T-helper 2 cell treated with Interferon-gamma antibody and Interleukin-4, amounts not matched to agents 100 ng/mL and 5 ng/mL, for 36 hours (primary cell): ENCODE measurements around the gene CGNL1. TPM values are rescaled to one million over a fixed set of nuclear protein-coding genes. Genes with fewer than 3 reads are reported as not detected.

Source experiments
- intact Hi-C: fragments of 100-400 bp; cut with micrococcal nuclease; formaldehyde crosslinking; loops from one replicate; pipeline ENCODE4 v1.15.1; 2023
- total RNA-seq: library from RNA; stranded (reverse); gene quantifications from 2 replicates; pipeline ENCODE4 v1.2.3, GENCODE V29; 2022

CGNL1 gene
- total RNA-seq, 1 donor from 2014 or later = not detected

DNA sequence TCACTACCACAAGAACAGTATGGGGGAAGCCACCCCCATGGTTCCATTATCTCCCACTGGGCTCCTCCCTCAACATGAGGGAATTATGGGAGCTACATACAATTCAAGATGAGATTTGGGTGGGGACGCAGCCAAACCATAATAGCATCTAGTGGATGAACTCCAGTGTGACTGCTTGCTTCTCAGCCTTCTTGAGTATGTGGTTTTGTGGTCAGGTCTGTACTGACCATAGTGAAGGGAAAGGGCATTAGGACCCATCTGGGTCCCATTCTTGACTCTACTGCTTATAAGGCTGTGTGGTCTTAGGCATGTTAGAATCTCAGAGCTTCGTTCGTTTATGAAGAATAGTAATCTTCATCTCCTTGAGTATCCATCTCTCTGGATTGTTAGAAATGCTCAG lies 81.4 kb downstream of the CGNL1 start:
- intact Hi-C loops = no loop called here

DNA sequence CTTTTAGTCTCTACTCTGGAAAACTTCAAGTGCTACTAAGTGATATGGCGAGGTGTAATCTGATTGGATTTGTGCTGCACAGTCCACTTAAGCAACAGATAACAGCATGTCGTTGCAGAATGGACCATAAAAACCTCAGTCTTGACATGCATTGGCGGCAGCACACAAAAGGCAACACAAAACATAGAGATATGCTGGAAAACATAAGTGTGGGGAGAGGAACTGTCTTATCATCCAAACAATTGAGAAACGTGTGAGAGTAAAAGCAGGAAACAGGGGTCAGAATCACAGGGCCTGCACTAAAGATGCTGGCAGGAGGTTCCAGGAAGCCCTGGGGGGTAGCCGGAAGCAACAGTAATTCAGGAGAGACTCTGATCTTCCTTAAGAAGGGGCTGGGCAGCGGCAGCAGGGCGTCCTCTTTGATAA lies 82.1 kb downstream of the CGNL1 start:
- intact Hi-C loops = no loop called here

DNA sequence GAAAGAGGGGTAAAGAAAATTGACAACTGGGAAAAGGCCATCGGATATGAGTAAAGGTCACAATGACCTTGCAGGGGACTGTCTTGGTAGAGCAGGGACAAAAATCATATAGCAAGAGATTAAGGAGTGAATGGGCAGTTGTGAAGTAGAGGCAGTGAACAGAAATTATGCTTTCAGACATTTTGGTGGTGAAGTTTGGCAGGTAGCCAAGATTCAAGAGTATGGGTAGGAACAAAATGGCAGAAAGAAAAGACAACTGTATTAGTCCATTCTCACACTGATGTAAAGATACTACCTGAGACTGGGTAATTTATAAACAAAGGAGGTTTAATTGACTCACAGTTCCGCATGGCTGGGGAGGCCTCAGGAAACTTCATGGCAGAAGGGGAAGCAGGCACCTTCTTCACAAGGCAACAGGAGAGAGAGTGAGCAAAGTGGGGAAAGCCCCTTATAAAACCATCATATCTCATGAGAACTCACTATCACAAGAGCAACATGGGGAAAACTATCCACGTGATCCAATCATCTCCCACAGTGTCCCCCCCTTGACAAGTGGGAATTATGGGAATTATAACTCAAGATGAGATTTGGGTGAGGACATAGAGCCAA lies 84.0 kb downstream of the CGNL1 start:
- intact Hi-C loops = no loop called here

DNA sequence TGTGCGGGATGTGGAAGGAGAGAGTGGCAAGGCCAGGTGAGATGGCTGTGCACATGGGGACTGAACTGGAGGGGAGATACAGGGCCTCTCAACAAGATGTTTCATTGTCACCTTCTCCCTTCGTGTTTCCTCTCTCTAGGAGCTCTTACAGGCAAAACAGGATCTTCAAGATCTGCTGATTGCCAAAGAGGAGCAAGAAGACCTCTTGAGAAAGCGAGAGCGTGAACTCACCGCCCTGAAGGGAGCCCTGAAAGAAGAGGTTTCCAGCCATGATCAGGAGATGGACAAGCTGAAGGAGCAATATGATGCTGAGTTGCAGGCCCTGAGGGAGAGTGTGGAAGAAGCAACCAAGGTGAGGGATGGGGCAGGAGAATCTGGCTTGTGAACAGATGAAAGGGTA lies 85.2 kb downstream of the CGNL1 start:
- intact Hi-C loops = no loop called here

DNA sequence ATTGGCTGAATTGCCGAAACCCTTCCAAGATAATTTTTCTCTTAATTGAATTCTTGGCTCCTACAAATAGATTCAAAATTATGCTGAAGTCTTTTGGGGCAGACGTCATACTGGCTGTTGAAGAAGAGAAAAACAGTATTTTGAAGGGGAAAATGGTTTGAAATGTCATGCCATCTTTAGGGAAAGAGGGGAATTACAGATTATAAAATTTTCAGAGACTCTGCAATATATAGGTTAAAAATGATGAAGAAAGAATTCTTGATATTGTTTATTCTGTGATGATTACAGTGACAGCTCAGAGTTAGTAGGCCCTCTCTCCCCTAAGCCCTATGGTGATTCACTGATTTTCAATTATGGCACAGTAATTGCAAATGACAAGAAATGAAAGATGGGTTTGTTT lies 86.1 kb downstream of the CGNL1 start:
- intact Hi-C loops = no loop called here

DNA sequence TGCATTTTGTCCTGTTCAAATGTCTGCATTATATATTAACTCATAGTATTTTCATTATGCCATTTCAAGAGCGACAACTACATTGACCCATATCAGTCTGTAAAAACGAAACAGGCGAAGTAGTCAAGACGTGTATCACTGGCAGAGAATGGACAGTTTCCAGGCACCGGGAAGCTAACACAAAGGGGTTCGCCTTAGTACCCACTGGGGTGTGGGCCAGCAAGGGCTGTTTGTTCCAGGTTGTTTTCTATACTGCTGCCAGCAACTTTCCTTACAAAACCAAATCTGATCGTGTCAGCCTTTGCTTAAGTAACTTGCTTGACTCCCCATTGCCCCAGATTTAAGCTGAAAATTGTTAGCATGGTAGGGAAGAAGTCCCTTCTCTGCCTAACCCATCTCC lies 87.1 kb downstream of the CGNL1 start:
- intact Hi-C loops = no loop called here

DNA sequence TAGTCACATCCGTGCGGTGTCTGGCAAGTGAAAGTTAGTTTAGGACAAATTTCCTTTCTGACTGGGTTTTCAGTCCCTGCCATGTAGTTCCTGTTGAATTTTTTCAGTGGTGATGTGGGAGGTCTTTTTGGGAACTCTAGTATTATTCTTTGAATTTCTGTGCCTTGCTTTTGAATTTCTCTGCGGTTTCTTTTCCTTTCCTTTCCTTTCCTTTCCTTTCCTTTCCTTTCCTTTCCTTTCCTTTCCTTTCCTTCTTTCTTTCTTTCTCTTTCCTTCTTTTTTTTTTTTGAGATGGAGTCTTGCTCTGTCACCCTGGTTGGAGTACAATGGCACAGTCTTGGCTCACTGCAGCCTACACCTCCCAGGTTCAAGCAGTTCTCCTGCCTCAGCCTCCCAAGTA lies 88.2 kb downstream of the CGNL1 start:
- intact Hi-C loops = no loop called here

DNA sequence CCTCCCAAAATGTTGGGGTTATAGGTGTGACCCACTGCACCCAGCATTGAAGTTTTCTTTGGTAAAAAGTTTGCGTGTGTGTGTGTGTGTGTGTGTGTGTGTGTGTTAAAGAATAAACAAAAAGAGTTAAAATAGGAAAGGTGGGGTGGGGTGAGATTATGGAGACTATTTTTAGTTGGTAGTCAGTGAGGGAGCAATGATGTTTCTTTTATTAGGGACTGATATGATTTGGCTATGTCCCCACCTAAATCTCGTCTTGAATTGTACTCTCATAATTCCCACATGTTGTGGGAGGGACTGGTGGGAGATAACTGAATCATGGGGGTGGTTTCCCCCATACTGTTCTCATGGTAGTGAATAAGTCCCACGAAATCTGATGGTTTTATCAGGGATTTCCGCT lies 92.2 kb downstream of the CGNL1 start:
- intact Hi-C loops = no loop called here

DNA sequence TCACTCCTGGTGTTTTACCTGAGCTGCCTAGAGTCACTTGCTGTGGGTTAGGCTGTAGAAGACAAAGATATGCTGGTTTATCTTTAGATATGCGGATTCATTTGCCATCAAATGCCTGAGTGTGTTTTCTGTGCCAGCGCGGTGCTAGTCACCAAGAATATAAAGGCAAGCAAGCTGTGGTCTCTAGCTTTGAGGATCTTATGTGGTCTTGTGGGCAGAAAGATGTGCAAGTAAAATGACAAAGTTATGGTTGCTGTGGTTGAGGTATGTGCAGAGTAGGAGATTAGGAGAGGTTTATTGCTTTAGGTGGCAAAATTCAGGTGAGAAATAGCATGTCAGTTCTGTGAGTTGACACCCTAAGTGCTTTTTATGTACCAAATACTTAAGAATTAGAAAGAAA lies 94.2 kb downstream of the CGNL1 start:
- intact Hi-C loops = no loop called here

DNA sequence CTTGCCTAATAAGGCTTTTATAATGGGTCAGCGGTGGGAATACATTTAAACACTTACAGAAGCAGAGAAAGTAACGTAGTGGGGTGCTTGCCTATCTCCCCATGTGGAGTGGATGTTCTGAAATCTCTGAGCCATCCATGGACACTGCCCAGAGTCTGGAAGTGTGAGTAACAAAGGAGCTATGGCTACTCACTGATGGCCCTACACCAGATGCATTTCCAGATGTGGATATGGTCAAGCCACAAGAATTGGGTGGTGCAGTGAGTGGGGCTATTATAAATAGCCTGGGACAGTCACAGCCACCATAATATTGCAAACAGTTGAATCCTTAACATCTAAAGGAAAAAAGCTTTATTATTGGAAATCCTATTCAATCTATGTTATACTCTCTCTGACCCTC lies 96.6 kb downstream of the CGNL1 start:
- intact Hi-C loops = no loop called here

DNA sequence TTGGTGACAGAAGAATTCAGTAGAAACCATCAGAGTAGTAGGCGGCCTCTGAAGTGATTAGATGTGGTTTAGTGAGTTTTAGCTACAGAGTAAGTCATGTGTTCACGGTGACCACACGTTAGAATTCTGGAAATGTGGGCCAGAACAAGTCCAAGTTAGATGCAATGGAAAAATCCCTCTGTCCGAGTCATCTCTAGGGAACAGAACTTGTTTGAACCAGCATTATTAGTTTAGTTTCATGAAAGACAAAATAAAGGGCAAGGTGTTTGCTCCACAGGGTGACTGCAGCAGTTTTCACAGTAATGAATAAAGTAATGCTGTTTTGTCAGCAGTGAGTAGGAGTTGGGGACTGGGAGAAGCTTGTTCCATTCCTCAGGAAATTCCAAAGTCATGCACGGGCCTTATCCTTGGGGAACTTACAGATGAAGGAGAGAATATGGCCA lies 100.2 kb downstream of the CGNL1 start:
- intact Hi-C loops = no loop called here

DNA sequence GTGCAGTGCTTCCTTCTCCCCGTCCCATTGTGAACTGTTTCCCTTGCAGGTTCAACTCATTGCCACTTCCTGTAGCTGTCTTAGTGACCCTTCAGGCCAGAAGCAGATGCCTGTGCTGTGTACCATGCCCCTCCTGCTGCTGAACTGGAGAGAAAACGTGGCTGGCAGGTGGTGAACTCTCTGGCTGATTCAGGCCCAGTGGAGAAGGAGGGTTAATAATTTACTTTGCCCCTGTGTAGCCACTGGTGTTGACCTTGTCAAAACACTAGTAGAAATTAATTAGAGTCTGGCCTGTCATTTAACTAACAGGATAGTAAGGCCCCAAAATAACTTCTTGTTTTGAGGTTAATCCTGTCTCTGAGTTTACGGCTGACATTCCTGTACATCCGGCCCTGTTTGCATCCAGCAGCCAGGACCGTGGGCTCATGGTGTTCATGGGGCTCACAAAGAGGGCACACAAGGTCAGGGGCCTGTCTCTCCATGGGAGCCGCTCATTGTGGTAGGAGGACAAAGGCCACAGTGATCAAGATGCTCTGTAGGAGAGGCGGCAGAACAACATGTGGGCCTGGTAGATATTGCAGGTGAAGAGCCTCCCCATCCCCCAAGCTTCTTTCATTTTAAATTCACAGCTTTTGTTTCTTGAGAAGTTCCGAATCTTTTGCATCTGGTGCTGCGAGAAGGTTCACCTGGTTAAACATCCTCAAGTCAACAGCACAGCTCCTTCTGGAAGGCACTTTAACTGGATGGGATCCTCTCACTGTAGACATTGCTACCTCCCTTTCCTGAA lies 101.6 kb downstream of the CGNL1 start:
- intact Hi-C loops = no loop called here

DNA sequence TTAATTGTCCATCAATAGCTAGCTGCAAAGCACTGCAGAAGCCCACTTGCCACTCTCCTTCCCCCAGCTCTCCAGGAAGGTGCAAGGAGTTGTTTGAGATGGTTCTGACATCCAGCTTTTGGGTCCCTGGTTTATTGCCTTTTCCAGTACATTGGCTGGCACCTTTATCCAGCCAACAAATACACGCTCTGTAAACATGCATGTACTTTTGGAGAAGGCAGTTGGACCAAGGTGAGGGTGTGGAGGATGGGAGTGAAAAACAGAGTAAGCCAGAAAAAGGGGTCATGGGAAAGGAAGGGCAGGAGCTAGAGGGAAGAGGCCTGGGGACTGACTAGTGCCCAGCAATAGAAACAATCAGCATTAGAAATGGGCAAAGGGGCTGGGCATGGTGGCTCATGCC lies 102.7 kb downstream of the CGNL1 start:
- intact Hi-C loops = no loop called here

DNA sequence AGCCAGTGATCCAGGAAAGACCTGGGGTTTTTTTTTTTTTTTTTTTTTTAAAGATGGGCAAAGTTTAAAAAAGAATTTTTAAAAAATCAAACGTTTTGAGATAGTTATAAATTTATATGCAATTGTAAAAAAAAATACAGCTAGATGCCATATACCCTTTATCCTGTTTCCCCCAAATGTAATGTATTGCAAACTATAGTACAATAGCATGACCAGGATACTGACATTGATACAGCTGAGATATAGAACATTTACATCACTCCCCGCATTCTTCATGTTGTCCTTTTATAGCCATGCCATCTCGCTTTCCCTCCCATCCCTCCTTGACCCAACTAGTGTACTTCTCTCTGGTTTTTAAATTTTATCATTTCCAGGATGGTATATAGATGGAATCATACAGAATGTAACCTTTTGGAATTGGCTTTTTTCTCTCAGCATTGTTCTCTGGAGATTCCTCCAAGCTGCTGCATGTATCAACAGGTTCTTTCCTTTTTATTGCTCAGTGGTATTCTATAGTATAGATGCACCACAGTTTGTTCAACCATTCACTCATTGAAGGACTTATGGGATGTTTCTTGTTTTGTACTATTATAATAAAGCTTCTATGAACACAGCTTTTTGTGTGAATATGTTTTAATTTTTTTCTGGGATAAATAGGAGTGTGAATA lies 104.9 kb downstream of the CGNL1 start:
- intact Hi-C loops = no loop called here

DNA sequence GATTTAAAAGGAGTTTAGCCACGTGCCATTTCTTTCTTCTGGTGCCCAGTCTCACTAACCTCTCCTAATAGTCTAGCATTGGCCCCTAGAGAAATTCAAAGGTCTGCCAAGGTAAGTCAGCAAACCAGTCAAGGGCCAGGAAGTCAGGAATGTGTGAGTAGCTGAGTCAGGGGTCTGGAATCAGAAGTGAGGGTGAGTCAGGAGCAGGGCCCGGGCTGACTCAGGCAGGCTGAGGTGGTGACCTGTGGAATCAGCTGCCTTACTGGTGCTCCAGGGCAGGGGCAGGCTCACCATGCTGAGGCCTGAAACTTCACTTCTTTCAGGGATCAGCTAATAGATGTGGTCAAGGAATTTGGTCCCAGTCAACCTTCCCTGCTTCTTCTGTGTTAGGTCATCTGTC lies 109.6 kb downstream of the CGNL1 start:
- intact Hi-C loops = no loop called here

DNA sequence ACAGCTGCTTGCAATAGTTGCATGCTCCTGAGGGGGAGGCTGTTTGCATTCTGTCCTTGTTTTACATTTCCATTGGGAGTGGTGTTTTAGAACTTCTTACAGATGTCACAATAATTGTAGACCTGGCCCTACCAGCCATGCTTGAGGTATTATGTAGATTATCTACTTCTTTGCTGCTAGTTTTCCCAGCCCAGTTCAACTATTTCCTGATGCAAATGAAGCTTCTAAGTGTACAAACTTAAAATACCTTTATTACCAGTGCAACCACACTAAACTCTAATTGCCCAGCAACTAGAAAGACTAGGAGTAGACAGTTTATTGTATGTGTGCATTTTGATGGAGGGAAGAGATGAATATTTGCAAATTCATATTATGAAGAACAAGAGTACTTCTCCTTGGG lies 110.5 kb downstream of the CGNL1 start:
- intact Hi-C loops = no loop called here

DNA sequence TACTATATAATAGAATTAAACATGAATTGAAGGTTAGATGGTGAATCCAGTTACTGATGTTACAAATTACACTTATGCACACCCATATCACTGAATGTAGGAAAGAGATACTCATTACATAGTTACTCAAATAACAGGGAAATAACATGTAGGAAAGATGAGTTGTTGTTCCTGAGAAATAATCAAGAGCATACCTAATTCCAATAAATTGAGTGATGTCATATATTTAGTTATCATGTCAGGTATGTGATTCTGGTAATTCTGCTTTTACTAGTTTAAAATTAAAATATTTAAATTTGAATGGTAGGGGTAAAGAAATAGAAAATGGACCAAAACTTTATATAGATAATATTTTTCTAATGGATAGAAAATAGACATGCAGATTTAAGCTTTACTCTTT lies 112.8 kb downstream of the CGNL1 start:
- intact Hi-C loops = no loop called here

DNA sequence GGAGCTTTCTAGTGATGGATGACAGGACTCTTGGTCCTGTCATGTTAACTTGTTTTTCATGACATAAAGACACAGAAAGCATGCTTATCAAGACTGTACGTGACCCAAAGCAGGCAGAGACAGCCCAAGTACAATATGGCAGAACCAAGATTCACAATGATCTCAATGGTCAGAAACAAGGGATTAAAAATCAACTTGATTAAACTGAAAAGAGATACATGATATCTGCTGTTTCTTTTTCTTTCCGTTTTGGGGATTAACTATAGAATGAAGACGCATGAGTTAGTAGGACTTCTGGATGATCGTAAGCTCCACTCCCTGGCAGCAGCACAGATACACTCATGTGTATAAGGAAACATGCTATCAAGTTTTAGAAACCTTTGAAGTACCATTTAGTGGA lies 117.0 kb downstream of the CGNL1 start:
- intact Hi-C loops = no loop called here

DNA sequence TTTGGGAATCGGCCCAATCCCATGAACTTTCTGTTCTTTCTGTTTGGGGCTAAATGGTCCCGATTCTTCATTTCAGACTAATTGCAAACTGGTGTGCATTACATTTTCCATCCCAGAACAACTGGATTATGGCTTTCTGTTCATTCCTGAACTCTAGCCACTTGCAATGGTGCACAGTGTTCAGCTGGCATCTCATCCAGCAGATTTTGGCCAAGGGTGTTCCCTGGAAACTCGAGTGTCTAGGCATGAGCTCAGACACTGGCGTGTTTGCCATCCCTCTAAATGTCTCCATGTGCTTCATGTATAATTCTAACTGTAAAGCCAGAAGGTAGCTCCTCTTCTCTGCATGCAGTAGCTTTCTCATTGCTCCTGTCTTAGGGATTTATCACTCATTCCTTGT lies 118.3 kb downstream of the CGNL1 start:
- intact Hi-C loops = no loop called here

DNA sequence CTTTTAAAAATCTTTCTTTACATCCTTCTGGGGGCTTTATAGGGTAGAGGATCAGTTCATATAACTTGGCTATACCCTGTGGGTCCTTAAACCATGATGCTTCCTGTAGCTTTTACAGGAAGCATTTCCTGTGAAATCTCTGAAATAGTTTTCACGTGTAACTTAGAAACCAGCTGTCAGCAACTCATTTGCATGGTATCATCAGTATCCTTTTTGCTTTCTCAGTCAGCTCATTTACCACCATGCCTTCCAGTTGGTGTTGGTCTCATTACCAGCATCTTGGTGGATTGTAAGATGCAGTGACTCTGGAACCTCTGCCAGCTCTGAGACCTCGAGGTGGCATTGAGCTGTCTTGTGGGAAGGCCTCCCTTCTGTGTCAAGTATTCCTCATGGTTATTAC lies 118.7 kb downstream of the CGNL1 start:
- intact Hi-C loops = no loop called here

DNA sequence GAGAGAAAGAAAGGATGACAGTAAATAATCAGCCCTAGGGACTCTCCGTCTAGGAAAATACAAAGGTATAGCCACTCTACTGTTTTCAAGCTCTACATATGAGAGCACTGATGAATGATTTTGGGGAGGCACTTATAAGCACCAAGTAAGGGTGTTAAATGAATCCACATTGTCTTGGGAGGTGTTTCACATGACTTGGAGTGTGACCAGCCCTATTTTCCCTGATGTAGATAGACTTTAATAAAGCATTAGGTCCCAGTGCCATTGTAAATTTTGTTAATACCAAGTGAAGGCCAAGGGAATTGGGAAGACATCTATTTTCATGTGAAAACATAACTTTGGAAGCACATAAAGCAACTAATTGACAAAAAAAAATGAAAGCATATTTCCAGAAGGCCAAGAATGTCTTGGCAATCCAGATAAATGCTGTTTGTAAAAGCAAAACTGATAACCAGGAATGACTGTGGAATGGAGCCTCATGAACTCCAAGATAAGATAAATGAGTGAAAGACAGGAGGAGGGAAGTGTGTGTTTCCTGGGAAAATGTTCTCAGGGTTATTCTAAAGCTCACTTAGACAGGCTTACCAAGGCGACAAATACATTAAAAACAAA lies 119.4 kb downstream of the CGNL1 start:
- intact Hi-C loops = no loop called here

DNA sequence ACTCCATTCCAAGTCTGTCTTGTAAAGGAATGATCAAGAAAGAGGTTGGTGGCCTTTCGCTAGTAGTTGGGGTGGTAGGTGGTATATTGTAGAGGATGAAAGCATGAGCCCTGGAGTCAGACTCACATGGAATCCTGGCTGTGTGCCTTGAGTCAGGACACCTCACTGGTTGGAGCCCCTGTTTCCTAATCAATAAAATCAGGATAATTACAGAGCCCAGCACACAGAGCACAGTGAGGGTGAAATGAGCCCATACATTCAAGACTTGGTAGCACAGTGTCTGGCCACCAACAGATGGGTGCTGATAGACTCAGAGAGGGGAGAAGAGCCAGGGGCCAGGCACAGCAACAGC lies 120.3 kb downstream of the CGNL1 start:
- intact Hi-C loops = no loop called here
